ENCODE measurements around the gene BIRC3.

BIRC3 gene

DNA sequence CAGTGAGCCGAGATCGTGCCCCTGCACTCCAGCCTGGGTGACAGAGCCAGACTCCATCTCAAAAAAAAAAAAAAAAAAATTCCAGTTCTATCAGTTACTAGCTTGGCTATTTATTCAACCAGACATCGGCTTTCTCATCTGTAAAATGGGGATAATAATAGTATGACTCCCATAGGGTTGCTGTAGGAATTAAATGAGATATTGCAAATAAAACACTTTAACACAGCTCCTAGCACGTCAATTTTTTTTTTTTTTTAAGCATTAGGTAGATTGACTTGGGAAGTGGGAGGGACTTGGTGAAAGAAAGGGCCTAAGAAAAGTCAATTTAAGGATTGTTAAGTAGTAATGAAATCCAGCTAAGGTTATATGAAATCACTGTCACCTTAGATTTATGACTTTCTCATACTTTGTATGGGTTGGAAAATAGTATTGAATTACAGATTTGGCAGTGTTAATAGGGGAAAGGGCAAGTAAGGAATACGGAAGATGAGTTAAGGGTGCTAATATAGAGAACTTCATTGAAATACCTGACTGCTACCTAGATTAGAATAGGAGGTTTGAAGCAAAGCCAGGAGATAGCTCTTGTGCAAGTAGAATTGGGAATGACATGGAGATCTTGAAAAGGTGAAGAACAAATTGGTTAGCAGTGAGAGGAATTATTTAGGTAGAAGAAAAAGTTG, 58.6 kb downstream of the BIRC3 start:
- no peak for DNase-seq (ENCODE audit: low read depth)

DNA sequence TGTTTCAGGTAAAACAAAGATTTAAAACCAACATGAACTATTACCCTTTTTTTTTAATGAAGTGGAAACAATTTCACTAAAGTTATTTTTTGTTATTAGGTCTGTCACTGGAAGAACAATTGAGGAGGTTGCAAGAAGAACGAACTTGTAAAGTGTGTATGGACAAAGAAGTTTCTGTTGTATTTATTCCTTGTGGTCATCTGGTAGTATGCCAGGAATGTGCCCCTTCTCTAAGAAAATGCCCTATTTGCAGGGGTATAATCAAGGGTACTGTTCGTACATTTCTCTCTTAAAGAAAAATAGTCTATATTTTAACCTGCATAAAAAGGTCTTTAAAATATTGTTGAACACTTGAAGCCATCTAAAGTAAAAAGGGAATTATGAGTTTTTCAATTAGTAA, 60.6 kb downstream of the BIRC3 start:
- DNase-seq (ENCODE audit: low read depth): no peak

DNA sequence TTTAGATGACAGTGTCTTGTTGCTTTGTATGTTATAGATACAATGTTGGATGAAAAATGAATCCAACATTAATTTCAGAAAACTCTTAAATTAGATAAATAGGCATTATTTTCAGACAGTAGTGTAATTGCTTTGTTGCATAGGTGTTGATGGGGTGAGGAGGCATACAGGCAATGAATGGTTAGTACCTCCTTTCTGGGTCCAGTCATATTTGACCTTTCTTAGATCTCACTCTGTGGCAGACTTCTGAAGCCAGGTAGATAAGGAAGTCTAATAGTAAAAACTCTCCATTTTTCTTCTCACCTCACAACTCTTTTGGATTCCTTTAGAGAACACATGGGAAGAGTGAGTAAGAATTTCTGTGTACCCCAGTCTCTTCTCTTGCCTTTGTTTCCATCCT, 61.5 kb downstream of the BIRC3 start:
- DNase-seq (ENCODE audit: low read depth): no peak

DNA sequence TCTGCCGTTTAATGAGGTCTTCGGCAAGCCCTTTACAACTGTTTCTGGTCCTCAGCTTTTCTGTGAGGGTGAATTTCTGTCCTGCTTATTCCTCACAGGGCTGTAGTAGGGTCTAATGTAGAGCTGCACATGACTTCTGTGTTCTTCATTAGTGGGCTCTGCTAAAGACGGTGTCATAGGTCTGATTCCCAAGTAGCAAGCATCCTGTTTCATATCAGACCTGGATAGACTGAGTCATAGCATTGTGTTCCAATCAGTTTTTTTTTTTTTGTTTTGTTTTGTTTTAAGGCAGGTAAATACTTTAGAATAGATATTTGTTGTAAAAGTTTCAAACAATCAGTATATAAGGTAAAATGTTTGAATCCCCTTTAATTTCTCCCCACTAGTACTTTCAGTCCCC, 65.1 kb downstream of the BIRC3 start:
- DNase-seq (ENCODE audit: low read depth): no peak

DNA sequence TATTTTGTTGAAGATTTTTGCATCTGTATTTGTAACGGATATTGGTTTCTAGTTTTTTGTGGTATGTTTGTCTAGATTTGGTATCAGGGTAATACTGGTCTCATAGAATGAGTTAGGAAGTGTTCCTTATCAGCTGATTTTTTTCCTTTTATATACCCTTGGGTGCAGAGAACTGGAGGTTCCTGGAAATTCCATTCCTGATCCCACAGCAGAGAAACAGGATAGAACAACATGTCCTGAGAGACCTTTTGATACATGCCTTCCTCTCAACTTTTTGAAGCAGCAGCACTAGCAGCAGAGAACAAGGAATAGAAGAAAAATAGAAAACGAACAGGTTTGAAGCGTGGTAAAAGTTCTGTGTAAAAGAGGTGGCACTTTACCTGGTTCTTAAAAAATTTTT, 66.6 kb downstream of the BIRC3 start:
- no peak for DNase-seq (ENCODE audit: low read depth)

DNA sequence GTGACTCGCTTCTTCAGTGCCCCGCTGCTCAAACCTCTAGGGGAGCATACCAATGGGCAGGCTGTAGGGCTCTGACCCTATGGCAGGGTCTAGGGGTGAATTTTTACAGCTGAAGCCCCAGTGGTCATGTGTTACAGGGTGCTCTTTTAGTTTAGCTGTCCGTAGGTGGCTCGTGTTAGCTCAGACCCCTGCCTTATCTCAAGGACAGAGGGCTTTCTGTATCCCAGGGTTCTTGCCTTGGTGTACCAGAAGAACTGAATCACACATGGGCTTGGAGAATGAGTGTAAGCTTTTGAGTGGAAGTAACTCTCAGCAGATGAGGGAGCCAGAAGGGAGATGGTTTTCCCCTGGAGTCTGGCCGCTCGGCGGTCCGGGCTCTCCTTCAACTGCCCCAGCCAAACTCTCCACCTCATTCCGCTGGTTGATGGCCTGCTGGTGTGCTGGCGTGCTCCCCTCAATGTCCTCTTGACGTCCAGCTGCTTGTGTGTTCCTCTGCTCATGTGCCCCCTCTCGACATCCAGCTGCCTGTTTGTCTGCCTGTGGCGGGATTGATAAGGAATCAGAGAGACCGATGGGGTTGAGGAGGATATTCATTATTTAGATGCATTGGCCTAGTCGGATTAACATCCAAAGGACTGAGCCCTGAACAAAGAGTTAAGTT, 67.3 kb downstream of the BIRC3 start:
- no peak for DNase-seq (ENCODE audit: low read depth)

DNA sequence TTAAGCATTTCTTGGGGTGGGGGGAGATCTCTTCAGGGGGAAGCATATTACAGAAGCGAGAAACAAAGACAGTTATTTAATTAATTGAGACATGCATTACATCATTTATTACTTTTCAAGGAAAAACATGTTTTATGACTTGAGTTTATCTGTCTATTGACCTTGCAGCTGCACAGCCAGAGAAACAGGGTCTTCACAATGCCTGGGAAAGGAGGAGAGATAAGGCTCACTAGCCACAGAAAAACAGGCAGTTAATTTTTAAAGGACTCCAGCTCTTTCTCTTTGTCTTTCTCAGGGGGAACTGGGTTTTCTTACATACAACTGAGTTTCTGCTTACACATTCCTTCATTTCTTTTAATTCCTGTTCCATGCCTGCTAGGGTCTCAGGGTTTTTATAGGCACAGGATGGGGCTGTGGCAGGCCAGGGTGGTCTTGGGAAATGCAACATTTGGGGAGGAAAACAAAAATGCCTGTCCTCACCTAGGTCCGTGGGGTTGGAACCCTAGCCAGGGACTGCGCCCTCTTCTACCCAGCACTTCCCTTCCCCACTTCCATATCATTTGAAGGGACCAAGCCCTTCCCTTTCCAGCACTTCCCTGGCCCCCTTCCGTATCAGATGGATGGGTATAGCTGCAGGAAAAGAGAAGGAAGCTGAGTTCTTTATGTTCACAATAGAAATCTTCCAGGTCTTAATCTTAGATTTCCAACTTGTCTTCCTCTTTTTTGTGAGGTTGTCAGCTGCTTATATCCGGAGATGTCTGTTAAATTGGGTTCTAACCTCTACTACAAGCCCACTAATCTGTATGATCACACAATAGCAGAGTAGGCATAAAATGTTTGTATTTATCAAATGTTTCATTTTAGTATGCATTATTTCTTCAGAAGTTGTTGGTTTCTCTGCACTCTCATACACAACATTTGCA, 68.1 kb downstream of the BIRC3 start:
- no peak for DNase-seq (ENCODE audit: low read depth)

DNA sequence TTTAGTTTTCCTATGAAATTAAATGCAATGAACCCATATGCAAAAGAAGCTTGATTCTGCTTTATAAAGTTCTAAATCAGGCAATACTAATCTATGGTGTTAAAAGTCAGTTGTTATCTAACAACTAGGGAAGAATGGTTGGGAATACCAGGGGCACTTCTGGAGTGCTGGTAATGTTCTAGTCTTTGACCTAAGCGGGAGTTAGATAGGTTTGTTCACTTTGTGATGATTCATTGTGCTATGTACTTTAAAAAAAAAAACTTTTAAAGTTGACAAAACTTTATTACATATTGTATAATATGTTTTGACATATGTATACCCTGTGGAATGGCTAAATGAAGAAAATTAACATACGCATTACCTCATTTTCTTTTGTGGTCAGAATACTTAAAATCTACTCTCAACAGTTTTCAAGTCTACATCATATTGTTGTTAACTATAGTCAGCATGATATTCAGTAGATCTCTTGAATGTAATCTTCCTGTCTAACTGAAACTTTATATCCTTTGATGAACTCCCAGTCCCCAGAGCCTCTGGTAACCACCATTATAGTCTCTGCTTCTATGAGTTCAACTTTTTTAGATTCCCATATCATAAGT, 69.0 kb downstream of the BIRC3 start:
- no peak for DNase-seq (ENCODE audit: low read depth)

DNA sequence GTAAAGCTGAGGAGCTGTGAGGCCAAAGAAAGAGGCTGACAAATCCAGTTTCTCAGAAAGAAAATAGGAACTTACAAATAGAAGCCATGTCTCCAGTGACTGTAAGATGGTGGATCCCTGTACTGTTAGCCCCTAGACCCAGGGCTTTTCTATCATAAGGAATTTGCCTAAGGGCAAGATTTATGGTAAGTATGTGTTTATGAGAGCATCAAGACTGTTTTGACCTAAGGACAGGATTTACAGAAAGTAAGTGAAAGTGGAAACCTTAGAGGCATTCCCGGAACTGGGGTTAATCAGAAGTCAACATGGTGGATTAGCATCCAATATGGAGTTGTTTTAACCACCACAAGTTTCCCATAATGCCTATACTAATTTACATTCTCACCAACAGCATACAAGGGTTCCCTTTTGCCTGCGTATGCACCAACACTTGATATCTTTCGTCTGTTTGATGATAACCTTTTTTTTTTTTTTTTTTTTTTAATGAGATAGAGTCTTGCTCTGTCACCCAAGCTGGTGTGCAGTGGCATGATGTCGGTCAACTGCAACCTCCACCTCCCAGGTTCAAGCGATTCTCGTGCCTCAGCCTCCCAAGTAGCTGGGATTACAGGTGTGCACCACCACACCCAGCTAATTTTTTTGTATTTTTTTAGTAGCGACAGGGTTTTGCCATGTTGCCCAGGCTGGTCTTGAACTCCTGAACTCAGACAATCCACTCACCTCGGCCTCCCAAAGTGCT, 69.9 kb downstream of the BIRC3 start:
- no peak for DNase-seq (ENCODE audit: low read depth)

Data from GM04503 (cell line).